IPS-15b (cell line): Measurements from ENCODE around the gene KIRREL3.

Experiments
- H3K27me3 ChIP-seq: one replicate; pipeline ENCODE4 v1.6.1; 2013; ENCODE audit warnings: low read length; ENCODE audit not compliant: control insufficient read depth, insufficient read depth
- H3K36me3 ChIP-seq: one replicate; pipeline ENCODE4 v1.6.1; 2013; ENCODE audit warnings: low read length; ENCODE audit not compliant: control insufficient read depth, insufficient read depth
- H3K4me1 ChIP-seq: one replicate; pipeline ENCODE4 v1.6.1; 2013; ENCODE audit warnings: mild to moderate bottlenecking, low read length; ENCODE audit not compliant: control insufficient read depth, insufficient read depth
- H3K4me3 ChIP-seq: one replicate; pipeline ENCODE4 v1.5.1; 2013; ENCODE audit warnings: low read depth, low read length
- H3K9ac ChIP-seq: one replicate; pipeline ENCODE4 v1.6.1; 2013; ENCODE audit warnings: low read depth, mild to moderate bottlenecking, low read length
- H3K9me3 ChIP-seq: one replicate; pipeline ENCODE4 v1.6.1; 2013; ENCODE audit warnings: mild to moderate bottlenecking, low read length; ENCODE audit not compliant: control insufficient read depth, insufficient read depth

The KIRREL3 gene

DNA sequence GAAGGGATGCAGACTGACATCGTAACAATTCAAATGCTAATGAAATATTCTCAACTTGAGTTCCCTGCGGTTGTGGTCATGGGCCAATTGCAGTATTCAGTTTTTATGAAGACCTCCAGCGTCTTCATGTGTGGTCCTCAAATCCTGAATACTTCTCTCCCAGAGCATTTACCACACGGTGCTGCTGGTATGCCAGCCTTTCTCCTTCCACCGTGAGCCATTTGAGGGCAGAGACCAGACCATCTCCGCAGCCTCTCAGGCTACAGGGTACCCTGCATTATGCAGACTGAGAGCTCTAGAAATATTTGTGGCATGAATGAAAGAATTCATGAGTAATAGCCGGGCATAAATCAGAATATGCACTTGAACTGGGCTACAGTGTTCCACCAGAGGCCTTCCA, 355.4 kb downstream of the KIRREL3 start:
- Histone ChIP-seq H3K9ac (no peak overlapping the region), H3K36me3 (no peaks in the 10 kb centered on the region), H3K27me3 (no peaks in the 10 kb centered on the region), H3K9me3 (no peaks in the 10 kb centered on the region), H3K4me1 (no peaks in the 10 kb centered on the region), H3K4me3 (no peak overlapping the region)

DNA sequence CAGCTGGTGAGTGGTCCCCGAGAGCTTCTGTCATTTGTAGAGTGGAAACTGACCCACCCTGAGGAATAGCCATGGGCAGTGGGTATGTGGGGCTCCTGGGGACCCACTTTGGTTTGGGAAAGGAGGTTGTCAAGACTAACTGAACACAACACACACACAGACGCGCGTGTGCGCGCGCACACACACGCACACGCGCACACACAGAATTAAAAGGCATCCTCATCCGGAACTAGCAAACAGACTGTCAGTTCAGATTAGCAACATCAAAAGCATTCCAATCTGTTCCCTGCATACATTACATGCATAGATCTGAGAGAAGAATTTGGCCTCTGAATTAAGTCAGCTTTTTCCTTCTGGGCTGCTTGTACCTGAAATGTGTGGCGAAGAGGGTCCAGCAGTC, 360.4 kb downstream of the KIRREL3 start:
- no peaks in the 10 kb centered on the region for H3K4me1 ChIP-seq
- H3K9me3 ChIP-seq, result no peaks in the 10 kb centered on the region
- no peak overlapping the region for H3K4me3 ChIP-seq
- no peaks in the 10 kb centered on the region for H3K27me3 ChIP-seq
- no peak overlapping the region for H3K9ac ChIP-seq
- no peaks in the 10 kb centered on the region for H3K36me3 ChIP-seq

- Histone ChIP-seq H3K27me3 (no peaks in the 10 kb centered on the region), H3K4me1 (no peaks in the 10 kb centered on the region), H3K9me3 (no peaks in the 10 kb centered on the region), H3K4me3 (no peak overlapping the region), H3K36me3 (no peaks in the 10 kb centered on the region), H3K9ac (no peak overlapping the region)
Observed at GRCh38 chr11:126639692-126640091, 360.9 kb downstream of the KIRREL3 start.

- H3K27me3 ChIP-seq, result no peaks in the 10 kb centered on the region
- no peaks in the 10 kb centered on the region for H3K36me3 ChIP-seq
- peaks cover 2% of the 10 kb centered on the region for H3K4me1 ChIP-seq
- no peak overlapping the region for H3K9ac ChIP-seq
- no peak overlapping the region for H3K4me3 ChIP-seq
- no peaks in the 10 kb centered on the region for H3K9me3 ChIP-seq
Observed at GRCh38 chr11:126638648-126639047, 361.9 kb downstream of the KIRREL3 start.

- Histone ChIP-seq H3K4me3 (no peak overlapping the region), H3K27me3 (no peaks in the 10 kb centered on the region), H3K4me1 (peaks cover 6% of the 10 kb centered on the region), H3K9me3 (no peaks in the 10 kb centered on the region), H3K9ac (no peak overlapping the region), H3K36me3 (no peaks in the 10 kb centered on the region)
Observed at GRCh38 chr11:126637795-126638175, 362.8 kb downstream of the KIRREL3 start.

- Histone ChIP-seq H3K27me3 (no peaks in the 10 kb centered on the region), H3K4me3 (no peak overlapping the region), H3K4me1 (peaks cover 6% of the 10 kb centered on the region), H3K36me3 (no peaks in the 10 kb centered on the region), H3K9ac (no peak overlapping the region), H3K9me3 (no peaks in the 10 kb centered on the region)
Observed at GRCh38 chr11:126636911-126637794, 363.4 kb downstream of the KIRREL3 start.

DNA sequence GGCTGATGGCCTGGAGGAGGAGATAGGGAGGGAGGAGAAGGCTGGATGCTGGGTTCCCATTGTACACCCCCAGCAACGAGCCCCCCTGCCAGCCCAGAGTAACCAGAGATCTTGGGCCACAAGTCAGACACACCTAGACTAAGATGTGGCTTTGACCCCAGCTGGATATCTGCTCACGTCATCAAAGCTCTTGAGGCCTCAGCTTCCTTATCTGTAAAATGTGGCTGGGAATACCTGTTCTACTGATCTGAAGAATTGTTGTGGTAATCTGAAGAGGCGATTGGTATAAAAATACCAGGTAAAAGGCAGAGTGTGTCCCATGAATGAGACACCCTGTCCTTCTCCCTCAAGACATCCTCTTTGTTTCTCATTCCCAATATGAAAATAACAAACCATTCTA, 365.1 kb downstream of the KIRREL3 start:
- H3K9ac ChIP-seq, result no peak overlapping the region
- no peak overlapping the region for H3K4me3 ChIP-seq
- H3K4me1 ChIP-seq, result peaks cover 6% of the 10 kb centered on the region
- H3K36me3 ChIP-seq, result no peaks in the 10 kb centered on the region
- no peaks in the 10 kb centered on the region for H3K27me3 ChIP-seq
- no peaks in the 10 kb centered on the region for H3K9me3 ChIP-seq

DNA sequence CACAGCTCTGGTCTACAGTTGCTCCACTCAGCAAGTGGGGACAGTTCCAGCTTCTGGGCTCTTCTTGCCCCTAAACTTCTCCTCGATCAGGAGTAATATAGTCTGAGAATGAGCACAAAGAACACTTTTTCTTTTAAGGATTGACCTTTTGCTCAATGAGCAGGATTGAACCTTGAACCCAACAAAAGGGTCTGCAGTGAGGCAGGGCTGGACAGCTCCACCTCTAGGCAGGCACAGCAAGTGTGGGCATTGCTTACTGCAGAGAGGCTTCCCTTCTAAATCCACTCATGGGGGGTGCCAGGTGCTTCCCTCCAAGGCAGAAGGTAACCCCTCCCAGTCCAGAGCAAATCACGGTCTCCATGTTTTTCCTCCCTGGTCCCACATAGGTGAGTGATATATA, 365.6 kb downstream of the KIRREL3 start:
- Histone ChIP-seq H3K4me3 (no peak overlapping the region), H3K9me3 (no peaks in the 10 kb centered on the region), H3K36me3 (no peaks in the 10 kb centered on the region), H3K9ac (no peak overlapping the region), H3K4me1 (peaks cover 6% of the 10 kb centered on the region), H3K27me3 (no peaks in the 10 kb centered on the region)

GRCh38 chr11:126633330-126633729, 367.2 kb downstream of the KIRREL3 start:
- H3K27me3 ChIP-seq, result no peaks in the 10 kb centered on the region

DNA sequence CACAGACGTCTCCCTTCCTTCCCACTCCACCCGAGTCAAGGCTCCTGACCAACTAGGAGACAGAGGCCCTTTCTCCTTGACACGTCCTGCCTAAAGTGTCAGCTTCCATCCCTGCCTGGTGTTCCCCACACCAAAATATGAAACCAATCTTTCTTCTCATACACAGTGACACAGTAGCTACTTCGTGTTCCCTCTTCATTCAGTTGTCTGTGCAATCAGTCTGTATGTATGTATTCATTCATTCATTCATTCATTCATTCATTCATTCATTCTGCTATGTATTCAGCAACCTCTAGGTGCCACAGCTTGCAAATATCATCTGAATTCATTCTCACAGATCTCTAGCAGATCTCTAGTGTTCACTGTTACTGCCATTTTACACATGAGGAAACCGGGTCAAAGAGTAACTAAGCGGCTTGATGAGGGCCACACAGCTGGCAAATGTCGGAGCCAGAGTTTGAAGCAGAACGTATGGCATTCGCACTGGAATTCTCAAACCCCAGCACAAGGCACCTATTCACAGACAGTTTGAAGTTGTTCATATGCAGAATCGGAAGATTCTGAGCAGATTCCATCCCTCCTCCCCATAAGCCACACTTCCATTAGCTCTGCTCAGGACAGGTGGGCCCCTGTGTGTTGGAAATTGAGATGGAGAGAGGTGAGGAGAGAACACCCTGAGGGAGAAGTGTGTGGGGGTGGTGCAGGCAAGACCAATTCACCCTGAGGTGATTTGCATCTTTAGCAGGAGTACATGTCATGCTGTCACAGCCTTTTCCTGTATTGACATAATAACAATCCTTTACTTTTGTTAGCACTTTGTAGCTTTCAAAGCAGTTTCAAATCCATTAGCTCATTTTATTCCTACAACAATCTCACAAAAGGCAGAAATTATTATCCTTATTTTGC, 369.4 kb downstream of the KIRREL3 start:
- Histone ChIP-seq H3K4me3 (no peak overlapping the region), H3K4me1 (peaks cover 8% of the 10 kb centered on the region), H3K9ac (no peak overlapping the region)

More at GRCh38 chr11:126633330-126633729, 367.2 kb downstream of the KIRREL3 start:
- Histone ChIP-seq H3K9me3 (no peaks in the 10 kb centered on the region), H3K9ac (no peak overlapping the region), H3K4me3 (no peak overlapping the region), H3K4me1 (peaks cover 8% of the 10 kb centered on the region), H3K36me3 (no peaks in the 10 kb centered on the region)

GRCh38 chr11:126630488-126630887, 370.1 kb downstream of the KIRREL3 start:
- Histone ChIP-seq H3K36me3 (no peaks in the 10 kb centered on the region), H3K4me1 (peaks cover 8% of the 10 kb centered on the region), H3K4me3 (no peak overlapping the region), H3K27me3 (no peaks in the 10 kb centered on the region), H3K9ac (no peak overlapping the region), H3K9me3 (no peaks in the 10 kb centered on the region)

More for the DNA sequence above, 369.4 kb downstream of the KIRREL3 start:
- no peaks in the 10 kb centered on the region for H3K9me3 ChIP-seq
- H3K36me3 ChIP-seq, result no peaks in the 10 kb centered on the region
- no peaks in the 10 kb centered on the region for H3K27me3 ChIP-seq
